ENCODE results near the gene OR8D2.

OR8D2 gene, protein sequence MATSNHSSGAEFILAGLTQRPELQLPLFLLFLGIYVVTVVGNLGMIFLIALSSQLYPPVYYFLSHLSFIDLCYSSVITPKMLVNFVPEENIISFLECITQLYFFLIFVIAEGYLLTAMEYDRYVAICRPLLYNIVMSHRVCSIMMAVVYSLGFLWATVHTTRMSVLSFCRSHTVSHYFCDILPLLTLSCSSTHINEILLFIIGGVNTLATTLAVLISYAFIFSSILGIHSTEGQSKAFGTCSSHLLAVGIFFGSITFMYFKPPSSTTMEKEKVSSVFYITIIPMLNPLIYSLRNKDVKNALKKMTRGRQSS

DNA sequence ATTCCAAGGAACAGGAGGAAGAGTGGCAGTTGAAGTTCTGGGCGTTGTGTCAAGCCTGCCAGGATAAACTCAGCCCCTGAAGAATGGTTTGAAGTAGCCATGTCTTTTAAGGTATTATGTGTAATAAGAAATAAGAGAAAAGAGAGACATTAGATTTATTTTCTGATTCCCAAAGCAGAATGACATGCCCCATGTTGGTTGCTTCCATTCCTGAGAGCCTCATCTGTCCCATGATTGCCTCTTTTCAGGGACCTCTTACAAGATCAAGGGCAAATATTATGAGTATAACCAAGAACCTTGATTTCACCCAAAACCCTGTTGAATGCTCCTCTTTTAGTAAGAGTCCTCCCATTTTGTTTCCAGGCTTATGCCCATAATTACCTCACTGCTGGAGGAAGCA, at the start of gene OR8D2:
OR8D2 (minus strand) TSS at position 101 of the 400 bp plus-strand sequence; CDS start at position 101, 0 bp downstream.
- no peak for TF ChIP-seq POLR2A (IDR thresholded peaks at IDR 0.05; ENCODE audit: low read depth, low read length)
- FAIRE-seq (no peak), DNase-seq (ENCODE audit: insufficient read length, low spot score) (no peak)

DNA sequence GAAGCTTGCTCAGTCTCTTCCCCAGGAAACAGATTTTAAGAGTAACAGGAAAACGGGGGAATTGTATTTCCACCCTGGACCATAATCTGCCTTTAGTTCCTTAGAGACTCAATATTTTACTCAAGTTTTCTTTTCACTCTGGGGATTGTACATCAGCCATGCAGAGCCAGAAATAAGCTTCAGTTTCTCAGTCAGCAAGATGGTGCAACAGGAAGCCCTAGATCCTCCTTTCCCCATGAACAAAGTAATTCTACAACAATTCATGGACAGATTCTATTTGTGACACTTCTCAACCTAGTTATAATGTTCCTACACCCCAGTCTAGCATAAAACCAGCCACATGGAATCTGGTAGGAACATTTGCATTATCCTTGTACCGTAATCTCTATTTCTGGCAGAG, 39.6 kb upstream of the OR8D2 start:
- DNase-seq (ENCODE audit: insufficient read length, low spot score) = no peak
- no peak for TF ChIP-seq POLR2A (IDR thresholded peaks at IDR 0.05; ENCODE audit: low read depth, low read length)
- no peak for FAIRE-seq

DNA sequence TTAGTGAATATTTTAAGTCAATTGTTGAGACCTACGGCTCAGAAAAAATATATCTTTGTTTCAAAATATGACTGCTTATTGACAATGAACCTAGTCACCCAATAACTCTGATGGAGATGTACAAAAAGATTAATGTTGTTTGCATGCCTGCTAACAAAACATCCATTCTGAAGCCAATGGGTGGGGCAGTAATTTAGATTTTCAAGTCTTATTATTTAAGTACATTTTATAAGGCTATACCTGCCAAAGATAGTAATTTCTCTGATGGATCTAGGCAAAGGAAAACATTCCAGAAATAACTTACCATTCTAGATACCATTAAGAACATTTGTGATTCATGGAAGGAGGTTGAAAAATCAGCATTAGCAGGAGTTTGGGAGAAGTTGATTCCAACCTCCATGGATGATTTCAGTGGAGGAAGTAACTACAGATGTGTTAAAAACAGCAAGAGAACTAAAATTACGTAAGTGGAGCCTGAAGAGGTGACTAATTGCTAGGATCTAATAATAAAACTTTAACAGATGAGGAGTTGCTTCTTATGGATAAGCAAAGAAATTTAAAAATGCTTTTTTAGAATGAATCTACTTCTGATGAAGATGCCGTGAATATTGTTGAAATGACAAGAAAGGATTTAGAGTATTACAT, 26.4 kb upstream of the OR8D2 start:
- TF ChIP-seq POLR2A (IDR thresholded peaks at IDR 0.05; ENCODE audit: low read depth, low read length) = no peak
- DNase-seq (ENCODE audit: insufficient read length, low spot score) (no peak), FAIRE-seq (no peak)

DNA sequence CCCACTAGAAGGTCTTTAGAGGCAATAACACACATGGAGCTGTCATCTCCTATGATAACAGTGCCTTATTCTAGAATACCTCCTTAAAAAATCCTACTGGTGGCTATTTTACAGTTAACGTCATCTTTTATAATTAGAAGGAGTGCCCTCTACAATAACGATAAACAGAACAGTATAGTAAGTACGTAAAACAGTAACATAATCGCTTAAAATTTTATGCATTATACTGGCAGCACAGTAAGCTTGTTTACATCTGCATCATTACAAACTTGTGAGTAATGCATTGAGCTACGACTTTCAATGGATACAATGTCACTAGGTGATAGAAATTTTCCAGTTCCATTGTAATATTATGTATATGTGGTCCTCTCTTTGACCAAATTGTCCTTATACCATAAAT, 24.3 kb upstream of the OR8D2 start:
- no peak for TF ChIP-seq POLR2A (IDR thresholded peaks at IDR 0.05; ENCODE audit: low read depth, low read length)
- FAIRE-seq (no peak), DNase-seq (ENCODE audit: insufficient read length, low spot score) (no peak)

DNA sequence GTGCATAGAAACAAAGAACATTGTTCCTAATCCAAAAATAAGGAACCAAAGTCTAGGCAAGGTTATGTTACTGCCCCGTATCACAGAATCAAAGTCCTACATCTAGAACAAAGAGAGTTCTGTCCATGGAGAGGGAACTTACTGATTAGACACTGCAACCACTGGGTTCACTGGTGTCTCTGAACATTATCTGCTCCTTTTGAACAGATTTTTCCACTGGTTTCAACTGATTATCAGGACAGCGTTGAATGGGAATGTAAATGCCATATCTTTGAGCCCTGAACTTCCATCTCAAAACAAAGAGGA, 20.1 kb upstream of the OR8D2 start:
- FAIRE-seq (no peak), DNase-seq (ENCODE audit: insufficient read length, low spot score) (no peak)
- TF ChIP-seq POLR2A (IDR thresholded peaks at IDR 0.05; ENCODE audit: low read depth, low read length) = no peak

DNA sequence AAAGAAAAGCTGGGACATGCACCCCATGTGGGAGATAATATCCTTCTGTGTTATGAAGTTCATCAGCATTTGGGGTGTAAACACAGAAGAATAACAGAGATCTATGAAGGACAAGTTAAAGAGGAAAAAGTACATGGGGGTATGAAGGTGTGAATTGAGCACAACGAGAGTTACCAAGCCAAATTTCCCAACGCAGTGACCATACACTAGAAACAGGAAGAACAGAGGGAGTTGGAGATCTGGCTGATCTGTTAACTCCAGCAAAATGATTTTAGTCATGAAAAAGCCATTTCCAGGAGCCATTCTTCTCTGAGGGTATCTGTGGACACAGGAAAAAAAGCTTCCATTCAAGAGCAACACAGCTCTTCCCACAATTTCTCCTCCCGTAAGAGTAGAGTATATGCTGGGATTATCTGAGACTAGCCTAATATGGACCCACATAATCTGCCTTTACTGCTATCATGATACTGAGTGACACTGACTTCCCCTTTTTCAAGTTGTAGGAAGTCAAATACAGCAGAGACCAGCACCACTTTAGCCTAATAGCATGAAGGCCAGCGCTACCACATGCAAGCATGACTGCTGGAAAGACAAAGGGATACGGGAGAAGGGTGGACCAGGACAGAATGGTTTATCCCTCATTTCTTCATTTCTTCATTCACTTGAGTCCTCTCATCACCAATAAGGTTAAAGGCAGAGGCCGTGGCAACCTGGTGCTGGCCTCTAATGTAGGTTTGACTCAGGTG, 19.6 kb upstream of the OR8D2 start:
- TF ChIP-seq POLR2A (IDR thresholded peaks at IDR 0.05; ENCODE audit: low read depth, low read length) = no peak
- no peak for DNase-seq (ENCODE audit: insufficient read length, low spot score)
- no peak for FAIRE-seq

DNA sequence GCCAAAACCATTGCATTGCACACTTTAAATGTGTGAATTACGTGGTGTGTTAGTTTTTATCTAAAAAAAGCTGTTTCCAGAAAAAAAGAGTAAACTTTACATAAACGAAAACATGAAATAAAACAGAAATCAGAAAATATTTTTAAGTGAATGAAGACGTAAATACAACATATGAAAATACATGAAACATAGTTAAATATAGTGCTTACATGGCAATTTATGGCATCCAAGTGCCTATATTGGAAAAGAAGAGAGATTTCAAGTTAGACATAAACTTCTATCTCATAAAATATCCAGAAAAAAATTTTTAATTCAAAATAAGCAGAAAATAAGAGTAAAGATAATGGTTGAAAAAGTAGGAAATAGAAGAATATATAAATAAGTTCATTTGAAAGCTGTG, 11.9 kb upstream of the OR8D2 start:
- DNase-seq (ENCODE audit: insufficient read length, low spot score) (no peak), FAIRE-seq (no peak)
- no peak for TF ChIP-seq POLR2A (IDR thresholded peaks at IDR 0.05; ENCODE audit: low read depth, low read length)

DNA sequence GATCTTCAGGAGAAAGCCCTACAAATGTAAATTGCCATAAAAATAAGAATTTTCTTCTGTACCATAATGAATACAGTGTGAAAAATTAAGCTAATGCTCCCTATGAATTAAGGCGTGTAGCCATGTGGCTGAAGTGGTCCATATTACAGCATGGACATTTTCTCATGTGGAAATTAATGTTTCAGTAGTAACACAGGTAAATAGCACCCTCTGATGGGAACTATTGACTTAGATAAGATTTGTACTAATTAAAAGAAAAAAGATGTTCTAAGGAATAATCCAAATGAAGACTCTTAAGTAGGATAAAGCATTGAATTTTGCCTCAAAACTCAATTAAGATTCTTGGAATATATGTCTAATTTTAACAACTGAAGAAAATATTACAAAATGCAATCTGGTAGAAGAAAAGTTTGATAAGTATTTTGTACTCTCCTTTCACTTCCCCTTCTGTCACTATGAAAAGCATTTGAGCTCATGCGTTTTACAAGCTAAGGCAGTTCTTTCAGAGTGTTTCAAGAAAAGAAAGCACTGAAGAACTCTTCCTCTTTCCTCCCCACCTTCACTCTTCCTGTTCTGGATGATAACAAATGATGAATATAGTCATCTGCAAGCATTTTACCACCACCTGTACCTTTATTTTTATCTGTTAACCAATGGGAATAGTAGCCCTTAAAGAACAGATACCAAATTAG, 9.9 kb upstream of the OR8D2 start:
- no peak for DNase-seq (ENCODE audit: insufficient read length, low spot score)
- no peak for FAIRE-seq
- no peak for TF ChIP-seq POLR2A (IDR thresholded peaks at IDR 0.05; ENCODE audit: low read depth, low read length)

DNA sequence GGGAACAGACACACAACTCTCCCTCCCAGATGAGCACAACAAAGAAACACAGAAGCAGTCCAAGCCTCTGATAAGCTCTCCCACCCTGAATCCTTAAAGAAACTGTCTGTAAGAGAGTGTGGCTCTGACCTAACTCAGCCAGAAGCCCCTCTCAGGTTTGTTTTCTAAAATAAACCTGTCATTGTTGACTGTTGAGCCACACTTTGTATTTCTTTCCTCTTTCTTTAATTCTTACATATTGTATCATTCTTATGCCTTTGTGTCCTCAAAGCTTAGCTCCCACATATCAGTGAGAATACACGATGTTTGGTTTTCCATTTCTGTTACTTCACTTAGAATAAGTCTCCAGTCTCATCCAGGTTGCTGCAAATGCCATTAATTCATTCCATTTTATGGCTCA, 7.8 kb upstream of the OR8D2 start:
- no peak for DNase-seq (ENCODE audit: insufficient read length, low spot score)
- FAIRE-seq = no peak

DNA sequence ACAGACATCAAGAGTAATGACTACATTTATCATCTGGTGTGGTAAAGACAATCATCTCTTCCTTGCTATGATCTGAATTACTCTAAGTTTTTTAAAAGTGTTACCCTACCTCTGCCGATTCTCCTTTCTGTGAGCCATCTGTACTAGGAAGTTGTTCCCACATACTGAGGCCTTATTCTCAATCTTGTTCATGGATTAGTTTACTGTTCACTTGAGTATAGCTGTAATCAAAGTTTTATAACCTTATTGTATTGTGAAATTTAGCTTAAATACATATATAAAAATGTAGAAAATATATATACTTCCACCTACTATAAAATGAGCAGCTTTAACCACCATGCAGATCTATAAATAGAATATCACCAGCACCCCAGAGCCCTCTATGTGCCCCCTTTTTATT, 2.4 kb upstream of the OR8D2 start:
- no peak for DNase-seq (ENCODE audit: insufficient read length, low spot score)
- FAIRE-seq = no peak

More for the DNA sequence above, 7.8 kb upstream of the OR8D2 start:
- no peak for TF ChIP-seq POLR2A (IDR thresholded peaks at IDR 0.05; ENCODE audit: low read depth, low read length)

DNA sequence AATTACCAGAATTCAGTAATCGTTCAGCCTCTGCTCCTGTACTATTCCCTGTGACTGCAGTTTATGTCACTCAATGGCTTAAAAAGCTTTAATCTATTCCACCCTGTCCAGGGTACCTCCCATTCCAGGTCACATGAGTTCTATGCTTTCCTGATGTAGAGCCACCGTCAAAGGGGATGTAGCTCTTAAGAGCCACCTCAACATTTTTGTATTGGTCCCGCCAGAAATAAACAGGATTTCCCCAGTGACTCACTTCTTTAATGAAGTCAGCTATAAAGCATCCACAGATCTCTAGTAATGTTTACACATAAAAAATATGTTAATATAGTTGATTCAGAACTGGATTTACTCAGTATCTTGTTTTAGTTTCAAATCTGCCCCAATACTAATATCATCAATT, 4.9 kb downstream of the OR8D2 start:
- no peak for DNase-seq (ENCODE audit: insufficient read length, low spot score)
- no peak for FAIRE-seq

More for the DNA sequence above, 2.4 kb upstream of the OR8D2 start:
- TF ChIP-seq POLR2A (IDR thresholded peaks at IDR 0.05; ENCODE audit: low read depth, low read length) = no peak

DNA sequence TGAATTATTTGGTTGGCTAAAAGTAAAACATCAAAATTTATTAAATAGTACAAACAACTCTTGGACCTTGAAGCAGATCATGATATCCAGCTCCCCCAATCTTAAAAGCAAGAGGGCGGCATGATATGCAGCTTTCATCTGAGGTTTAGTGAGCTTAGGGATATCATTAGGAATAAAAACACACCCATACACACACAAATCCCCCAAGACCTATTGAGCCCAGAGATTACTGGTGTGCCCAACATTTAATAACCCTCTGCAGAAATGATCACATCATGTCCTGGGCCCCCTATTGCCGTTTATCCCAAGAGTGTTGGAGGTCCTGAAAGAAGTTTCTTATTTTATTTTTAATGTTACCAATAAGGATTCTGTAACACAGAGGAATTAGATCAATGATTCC, 6.1 kb downstream of the OR8D2 start, which contains the start of gene OR8D1:
OR8D1 (minus strand) TSS at position 101 of the 400 bp plus-strand sequence. CDS start 3,183 bp downstream, outside the sequence.
- DNase-seq (ENCODE audit: insufficient read length, low spot score) (no peak), FAIRE-seq (no peak)
- no peak for TF ChIP-seq POLR2A (IDR thresholded peaks at IDR 0.05; ENCODE audit: low read depth, low read length)

More for the DNA sequence above, 4.9 kb downstream of the OR8D2 start:
- TF ChIP-seq POLR2A (IDR thresholded peaks at IDR 0.05; ENCODE audit: low read depth, low read length) = no peak

DNA sequence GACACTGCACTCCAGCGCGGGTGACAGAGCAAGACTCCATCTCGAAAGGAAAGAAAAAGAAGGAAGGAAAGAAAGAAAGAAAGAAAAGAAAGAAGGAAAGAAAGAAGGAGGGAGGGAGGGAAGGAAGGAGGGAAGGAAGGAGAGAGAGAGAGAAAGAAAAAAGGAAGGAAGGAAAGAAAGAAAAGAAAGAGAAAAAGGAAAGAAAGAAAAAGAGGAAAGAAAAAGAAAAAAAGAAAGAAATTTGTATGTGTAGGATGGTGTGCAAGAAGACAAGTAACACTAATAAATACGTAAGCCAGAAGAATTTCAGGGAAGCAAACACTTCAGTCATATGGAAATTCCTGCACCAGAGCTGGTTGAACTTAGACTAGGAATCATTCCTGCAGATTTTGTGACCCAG, 6.9 kb downstream of the OR8D2 start:
- no peak for FAIRE-seq
- no peak for TF ChIP-seq POLR2A (IDR thresholded peaks at IDR 0.05; ENCODE audit: low read depth, low read length)
- no peak for DNase-seq (ENCODE audit: insufficient read length, low spot score)

DNA sequence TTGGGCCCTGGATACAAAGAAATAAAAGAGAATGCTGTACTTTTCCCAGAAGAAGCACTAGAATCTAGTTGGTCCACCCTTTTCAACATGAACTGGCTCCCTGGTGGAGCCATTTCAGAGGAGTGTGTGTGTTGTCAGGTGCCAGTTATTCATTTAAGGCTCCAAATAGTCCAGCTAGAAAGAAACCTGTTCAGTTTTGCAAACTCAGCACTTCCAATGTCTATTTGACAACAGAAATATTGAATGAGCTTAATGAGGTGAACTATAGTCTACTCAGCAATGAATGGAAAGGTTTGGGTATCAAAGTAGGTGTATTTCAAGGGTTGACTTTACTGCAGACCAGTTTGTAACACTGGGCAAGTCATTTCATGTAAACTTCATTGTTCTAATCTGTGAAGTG, 8.3 kb downstream of the OR8D2 start:
- TF ChIP-seq POLR2A (IDR thresholded peaks at IDR 0.05; ENCODE audit: low read depth, low read length) = no peak
- FAIRE-seq = no peak
- no peak for DNase-seq (ENCODE audit: insufficient read length, low spot score)

Data from H54 (cell line).